DOHH2 (cell line): ENCODE data around the gene KCNJ6.

Experiments used
- H3F3A ChIP-seq: fragments of 200-600 bp; sonication (generic), shearing (Covaris generic); 2 replicates; pipeline ENCODE4 v1.6.0; 2016; ENCODE audit warnings: antibody characterized with exemption, mild to moderate bottlenecking; ENCODE audit not compliant: control insufficient read depth, insufficient read depth
- H3K27ac ChIP-seq: fragments of 200-600 bp; sonication (generic); 2 replicates; pipeline ENCODE4 v1.5.1; 2014; ENCODE audit warnings: low read depth, mild to moderate bottlenecking, low read length, moderate library complexity
- H3K27me3 ChIP-seq: fragments of 200-600 bp; sonication (generic); 2 replicates; pipeline ENCODE4 v1.6.1; 2014; ENCODE audit warnings: mild to moderate bottlenecking, low read length, mixed read lengths; ENCODE audit not compliant: control insufficient read depth
- H3K36me3 ChIP-seq: fragments of 200-600 bp; sonication (generic); 2 replicates; pipeline ENCODE4 v1.6.1; 2014; ENCODE audit warnings: mild to moderate bottlenecking, low read length, moderate library complexity, mixed read lengths; ENCODE audit not compliant: control insufficient read depth
- H3K4me1 ChIP-seq: fragments of 200-600 bp; sonication (generic); 2 replicates; pipeline ENCODE4 v1.6.1; 2014; ENCODE audit warnings: mild to moderate bottlenecking, low read length, mixed read lengths; ENCODE audit not compliant: control insufficient read depth
- H3K4me2 ChIP-seq: fragments of 200-600 bp; sonication (generic); 2 replicates; pipeline ENCODE4 v1.6.0; 2014; ENCODE audit warnings: mild to moderate bottlenecking, low read length, moderate library complexity
- H3K4me3 ChIP-seq: fragments of 200-600 bp; sonication (generic); 2 replicates; pipeline ENCODE4 v1.5.1; 2014; ENCODE audit warnings: mild to moderate bottlenecking, low read length, mixed read lengths
- H3K79me2 ChIP-seq: fragments of 200-600 bp; sonication (generic); 2 replicates; pipeline ENCODE4 v1.6.1; 2014; ENCODE audit warnings: mild to moderate bottlenecking, low read length, mixed read lengths; ENCODE audit not compliant: control insufficient read depth
- H3K9me2 ChIP-seq: fragments of 200-600 bp; sonication (generic); replicated peaks from 2 replicates; pipeline ENCODE4 v1.6.1; 2014; ENCODE audit warnings: mild to moderate bottlenecking, low read length, mixed read lengths; ENCODE audit not compliant: control insufficient read depth
- H3K9me3 ChIP-seq: fragments of 200-600 bp; sonication (generic); 2 replicates; pipeline ENCODE4 v1.6.1; 2014; ENCODE audit warnings: antibody characterized with exemption, low read length, mixed read lengths; ENCODE audit not compliant: control insufficient read depth, insufficient read depth
- H4K20me1 ChIP-seq: fragments of 200-600 bp; sonication (generic); 2 replicates; pipeline ENCODE4 v1.6.0; 2014; ENCODE audit warnings: low read depth, mild to moderate bottlenecking, antibody characterized with exemption, low read length, moderate library complexity; ENCODE audit not compliant: control insufficient read depth, insufficient read depth
- EZH2phosphoT487 ChIP-seq: fragments of 200-600 bp; sonication (generic); IDR thresholded peaks from 2 replicates; pipeline ENCODE4 v1.6.1; 2017; ENCODE audit warnings: borderline replicate concordance, mild to moderate bottlenecking, antibody characterized with exemption, low read length, moderate library complexity, mixed read lengths
- TF ChIP-seq, protein P1 (sequence below): fragments of 200-600 bp; sonication (generic); IDR thresholded peaks from one replicate; pipeline ENCODE4 v1.5.1; 2014; ENCODE audit warnings: antibody characterized with exemption, mild to moderate bottlenecking, low read depth, low read length; ENCODE audit not compliant: poor library complexity, severe bottlenecking

The KCNJ6 gene

GRCh38 chr21:37863842-37864241 is 52.4 kb downstream of the KCNJ6 start:
- Histone ChIP-seq H3K9me3 (no peaks in the 10 kb centered on the region), H3K4me1 (no peaks in the 10 kb centered on the region), H3K9me2 (no peaks in the 10 kb centered on the region), H3K27ac (no peak overlapping the region), H3K36me3 (no peaks in the 10 kb centered on the region), H3K4me2 (no peak overlapping the region), H3K27me3 (no peaks in the 10 kb centered on the region), H3F3A (no peaks in the 10 kb centered on the region), H3K4me3 (no peak overlapping the region), H4K20me1 (no peaks in the 10 kb centered on the region), H3K79me2 (no peaks in the 10 kb centered on the region)
- TF ChIP-seq, protein P1, sequence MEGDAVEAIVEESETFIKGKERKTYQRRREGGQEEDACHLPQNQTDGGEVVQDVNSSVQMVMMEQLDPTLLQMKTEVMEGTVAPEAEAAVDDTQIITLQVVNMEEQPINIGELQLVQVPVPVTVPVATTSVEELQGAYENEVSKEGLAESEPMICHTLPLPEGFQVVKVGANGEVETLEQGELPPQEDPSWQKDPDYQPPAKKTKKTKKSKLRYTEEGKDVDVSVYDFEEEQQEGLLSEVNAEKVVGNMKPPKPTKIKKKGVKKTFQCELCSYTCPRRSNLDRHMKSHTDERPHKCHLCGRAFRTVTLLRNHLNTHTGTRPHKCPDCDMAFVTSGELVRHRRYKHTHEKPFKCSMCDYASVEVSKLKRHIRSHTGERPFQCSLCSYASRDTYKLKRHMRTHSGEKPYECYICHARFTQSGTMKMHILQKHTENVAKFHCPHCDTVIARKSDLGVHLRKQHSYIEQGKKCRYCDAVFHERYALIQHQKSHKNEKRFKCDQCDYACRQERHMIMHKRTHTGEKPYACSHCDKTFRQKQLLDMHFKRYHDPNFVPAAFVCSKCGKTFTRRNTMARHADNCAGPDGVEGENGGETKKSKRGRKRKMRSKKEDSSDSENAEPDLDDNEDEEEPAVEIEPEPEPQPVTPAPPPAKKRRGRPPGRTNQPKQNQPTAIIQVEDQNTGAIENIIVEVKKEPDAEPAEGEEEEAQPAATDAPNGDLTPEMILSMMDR = no peak
- no peak for TF ChIP-seq EZH2phosphoT487

- Histone ChIP-seq H3K9me2 (no peaks in the 10 kb centered on the region), H3K27me3 (no peaks in the 10 kb centered on the region), H3K36me3 (no peaks in the 10 kb centered on the region), H3K4me3 (no peak overlapping the region), H3K4me2 (no peak overlapping the region), H3K79me2 (no peaks in the 10 kb centered on the region), H3K27ac (no peak overlapping the region), H4K20me1 (no peaks in the 10 kb centered on the region), H3K4me1 (no peaks in the 10 kb centered on the region), H3F3A (no peaks in the 10 kb centered on the region), H3K9me3 (no peaks in the 10 kb centered on the region)
- TF ChIP-seq EZH2phosphoT487 = no peak
- TF ChIP-seq, protein P1 = no peak
These were observed 53.7 kb downstream of the KCNJ6 start for GRCh38 chr21:37862536-37862935.

GRCh38 chr21:37861561-37861960 is 54.7 kb downstream of the KCNJ6 start:
- no peak overlapping the region for H3K4me2 ChIP-seq

More at GRCh38 chr21:37861561-37861960, 54.7 kb downstream of the KCNJ6 start:
- H3K9me2 ChIP-seq = no peaks in the 10 kb centered on the region
- no peaks in the 10 kb centered on the region for H3K79me2 ChIP-seq
- H3K27me3 ChIP-seq = no peaks in the 10 kb centered on the region
- H3K27ac ChIP-seq = no peak overlapping the region
- TF ChIP-seq EZH2phosphoT487 = no peak
- TF ChIP-seq, protein P1 = no peak
- no peaks in the 10 kb centered on the region for H3K36me3 ChIP-seq
- H4K20me1 ChIP-seq = no peaks in the 10 kb centered on the region
- H3K4me1 ChIP-seq = no peaks in the 10 kb centered on the region
- no peaks in the 10 kb centered on the region for H3K9me3 ChIP-seq
- H3K4me3 ChIP-seq = no peak overlapping the region
- H3F3A ChIP-seq = no peaks in the 10 kb centered on the region
